ENCODE data around the gene PRKG2.

Gene PRKG2

DNA sequence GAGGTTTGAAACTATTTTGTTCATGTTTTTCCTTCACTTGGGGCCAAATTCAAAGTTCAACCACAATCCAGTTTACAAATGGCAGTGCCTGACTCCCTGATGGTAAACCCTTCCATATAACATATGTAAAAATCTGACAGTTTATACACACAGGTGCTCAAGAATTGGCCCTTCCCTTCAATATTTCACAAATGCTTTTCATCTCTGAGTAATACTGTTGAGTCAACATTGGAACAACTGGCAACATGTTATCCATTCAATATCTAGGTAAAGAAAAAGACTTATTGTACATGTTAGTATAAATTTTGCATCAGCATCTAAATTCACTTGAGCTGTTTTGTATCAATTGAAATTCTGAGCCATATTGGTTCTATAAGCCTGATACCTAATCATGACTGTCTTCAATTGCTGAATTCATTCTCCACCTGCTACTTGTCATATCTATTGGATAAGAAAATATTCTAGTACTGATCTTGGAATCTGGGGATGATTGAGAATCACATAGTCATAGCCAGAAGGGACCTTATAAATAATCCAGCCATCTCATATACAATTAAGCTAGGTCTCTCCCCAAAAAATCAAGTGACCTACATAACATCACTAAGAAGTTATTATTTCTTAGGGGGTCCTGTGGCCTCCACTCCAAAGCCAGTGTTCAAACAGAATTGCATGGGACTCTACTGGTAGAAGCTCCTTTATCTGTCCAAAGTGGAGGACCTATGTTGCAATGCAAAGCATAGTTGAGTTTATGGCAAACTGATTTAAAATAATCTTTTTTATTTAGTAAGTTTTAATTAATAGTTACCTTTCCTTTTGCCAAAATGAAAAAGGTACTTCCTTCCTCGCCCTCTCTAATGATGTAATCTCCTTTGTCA lies 61.9 kb downstream of the PRKG2 start:
- DNase-seq = no peak

DNA sequence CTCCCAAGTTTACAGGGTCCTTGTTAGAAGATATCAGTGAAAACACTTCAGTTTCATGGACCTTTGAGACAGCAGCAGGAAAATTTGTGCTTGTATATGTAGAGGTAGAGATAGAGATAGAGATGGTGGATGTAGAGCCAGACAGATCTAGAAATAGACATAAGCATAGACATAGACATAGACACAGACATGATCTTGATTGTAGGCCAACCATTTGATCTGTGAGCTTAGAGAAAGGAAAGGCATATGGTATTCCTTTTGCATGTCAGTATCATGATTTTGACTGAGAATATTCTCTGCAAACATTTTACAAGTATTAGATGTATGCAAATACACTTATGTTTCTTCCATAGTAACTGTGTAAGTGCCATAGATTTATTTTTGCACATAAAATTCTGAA lies 65.0 kb downstream of the PRKG2 start:
- no peak for DNase-seq

DNA sequence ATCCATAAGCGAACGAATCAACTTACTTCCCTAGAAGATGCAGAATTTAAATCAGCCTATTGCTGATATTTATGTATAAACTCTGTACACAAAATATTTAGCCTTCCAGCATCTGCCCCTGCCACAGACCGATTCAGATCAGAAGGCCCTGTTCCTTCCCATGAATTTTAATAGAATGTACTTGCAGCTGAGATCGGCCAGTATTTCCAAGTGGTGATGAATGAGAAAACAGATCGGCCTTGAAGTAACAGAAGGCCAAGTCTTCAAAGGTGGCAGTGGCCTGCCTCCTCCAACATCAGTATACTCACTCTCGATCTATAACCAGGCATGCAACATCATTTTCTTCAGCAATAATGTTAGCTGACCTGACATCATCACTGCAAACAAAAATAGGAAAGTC lies 66.4 kb downstream of the PRKG2 start:
- no peak for DNase-seq

DNA sequence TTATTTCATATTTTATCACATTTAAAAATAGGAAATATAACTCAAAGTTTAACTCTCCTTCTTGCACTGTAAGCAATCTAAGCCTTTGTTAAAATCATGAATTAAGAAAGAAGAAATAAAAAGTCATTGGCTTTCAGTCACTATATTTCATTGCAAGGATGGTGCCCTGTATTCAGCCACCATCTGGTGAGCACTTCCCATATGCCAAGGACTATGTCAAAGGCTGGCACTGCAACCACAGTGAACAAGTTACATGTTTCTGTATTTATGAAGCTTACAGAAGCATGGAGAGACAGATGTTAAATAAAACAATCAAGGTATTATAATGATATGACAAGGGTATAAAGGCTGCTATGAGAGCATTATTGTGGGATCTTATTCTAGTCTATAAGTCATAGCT lies 68.6 kb downstream of the PRKG2 start:
- no peak for DNase-seq

DNA sequence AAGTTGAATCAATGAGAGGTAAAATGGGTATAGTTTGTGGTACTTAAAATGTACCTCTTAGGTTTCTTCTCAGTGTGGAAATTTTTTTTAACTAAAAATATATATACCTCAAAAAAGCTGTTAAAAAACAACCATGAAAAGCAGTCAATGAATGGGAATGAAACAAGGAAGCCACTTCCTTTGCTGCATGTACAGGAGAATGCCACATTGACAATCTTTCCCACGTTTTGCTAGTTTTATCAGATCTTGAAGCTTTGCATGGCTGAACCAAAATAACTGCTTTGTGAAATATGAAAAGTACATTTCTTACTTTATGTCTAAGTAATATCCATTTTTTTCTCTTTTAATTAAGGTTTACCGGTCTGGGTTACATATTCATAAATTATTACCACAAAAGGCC lies 71.8 kb downstream of the PRKG2 start:
- no peak for DNase-seq

DNA sequence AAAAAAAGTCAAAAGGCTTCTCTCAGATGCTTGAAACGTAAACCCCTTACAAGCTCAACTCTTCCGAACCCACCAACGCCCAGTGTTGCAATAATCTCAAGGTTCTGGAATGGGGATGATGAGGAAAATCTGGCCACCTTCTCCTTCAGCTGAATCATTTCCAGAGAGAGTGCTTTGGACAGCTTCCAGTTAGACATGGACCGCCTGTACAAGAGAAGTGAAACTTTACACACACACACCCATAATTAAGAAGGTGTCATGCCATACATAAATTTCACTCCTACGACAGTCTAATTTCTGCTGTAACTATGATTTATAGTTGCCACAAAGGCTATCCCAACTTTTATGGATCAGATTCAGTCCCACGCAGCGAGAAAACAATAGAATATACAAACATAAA lies 72.3 kb downstream of the PRKG2 start:
- DNase-seq = no peak

DNA sequence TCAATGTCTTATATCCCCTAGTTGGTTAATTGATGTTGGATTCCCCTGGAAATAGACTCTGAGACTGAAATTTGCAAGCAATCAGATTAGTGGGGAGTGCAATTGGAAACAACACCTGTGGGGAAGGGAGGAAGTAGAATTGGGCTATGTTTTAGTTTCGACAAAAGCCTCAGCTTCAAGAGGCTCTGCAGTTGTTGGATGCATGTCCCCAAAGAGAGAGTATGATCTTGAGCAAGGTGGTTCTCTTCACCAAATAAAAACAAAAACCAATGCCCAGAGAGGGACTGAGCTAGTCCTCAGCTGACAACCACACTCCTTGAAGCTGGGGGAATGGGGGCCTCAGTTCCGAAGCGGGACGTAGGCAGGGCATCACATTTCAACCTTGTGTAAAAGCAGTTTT lies 77.1 kb downstream of the PRKG2 start:
- no peak for DNase-seq

DNA sequence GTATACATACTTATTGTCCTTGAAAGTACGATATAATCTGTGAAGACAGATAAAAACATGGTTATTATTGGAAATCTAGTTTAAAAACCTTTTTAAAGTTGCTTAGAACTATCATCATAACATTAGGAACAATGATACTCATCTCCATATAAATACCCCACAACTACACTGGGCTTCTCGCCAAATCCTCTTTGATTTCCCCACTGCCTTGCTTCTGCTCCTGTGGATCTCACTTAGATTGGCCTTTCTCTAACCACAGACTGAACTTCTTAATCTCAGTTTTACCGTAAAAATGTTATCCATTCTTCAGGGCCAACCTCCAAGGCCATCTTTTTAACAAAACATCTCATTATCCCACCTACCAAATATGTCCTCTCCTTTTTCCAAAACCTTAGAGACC lies 77.6 kb downstream of the PRKG2 start:
- DNase-seq = no peak

DNA sequence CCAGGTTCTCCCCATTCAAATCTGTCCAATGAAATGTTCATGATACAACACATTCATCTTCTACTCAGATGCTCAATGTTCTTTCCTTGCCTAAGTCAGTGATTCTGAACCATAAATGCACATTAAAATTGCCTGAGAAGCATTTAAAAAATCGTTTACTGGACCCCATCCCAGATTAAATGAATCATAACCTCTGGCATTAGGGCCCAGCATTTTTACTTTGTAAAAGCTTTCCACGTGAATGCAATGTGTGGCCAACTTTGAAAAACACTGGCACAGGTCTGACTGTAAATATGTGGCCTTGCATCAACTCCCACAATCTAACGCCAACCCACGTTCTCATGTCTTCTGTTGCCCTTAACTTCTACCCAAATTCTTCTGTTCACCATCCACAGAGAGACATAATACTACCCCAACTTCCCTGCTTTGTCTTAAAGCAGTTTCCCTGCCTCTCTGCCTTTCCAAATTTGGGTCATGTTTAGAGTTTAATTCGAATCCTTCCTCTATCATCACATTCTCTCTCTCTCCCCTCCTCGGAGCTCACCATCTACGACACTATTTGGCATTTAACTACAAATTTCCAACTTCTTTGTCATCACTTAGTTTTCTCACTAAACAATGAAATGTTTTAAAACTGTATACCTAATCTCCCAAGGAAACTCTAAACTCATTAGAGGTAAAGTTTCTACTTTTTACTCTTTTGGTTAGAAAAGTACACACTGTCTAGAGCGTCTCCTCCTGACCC lies 78.7 kb downstream of the PRKG2 start:
- no peak for DNase-seq

DNA sequence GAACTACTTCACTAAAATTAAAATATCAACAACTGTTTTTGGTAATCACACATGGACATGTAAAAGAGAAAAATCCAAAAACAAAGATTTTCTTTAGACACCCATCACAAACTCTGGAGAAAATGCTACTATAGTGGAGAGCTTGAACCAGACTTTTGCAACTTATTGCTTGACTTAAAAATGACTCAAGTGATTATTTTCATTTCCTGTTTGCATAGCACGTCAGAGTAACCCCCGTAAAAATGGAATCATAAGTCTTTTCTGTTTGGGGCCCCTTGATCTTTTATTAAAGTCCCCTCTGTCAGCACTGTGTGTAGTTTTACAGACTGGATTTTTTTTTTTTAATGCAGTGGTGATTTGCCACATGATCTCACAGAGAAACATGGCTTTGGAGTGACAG lies 79.5 kb downstream of the PRKG2 start:
- DNase-seq = no peak

DNA sequence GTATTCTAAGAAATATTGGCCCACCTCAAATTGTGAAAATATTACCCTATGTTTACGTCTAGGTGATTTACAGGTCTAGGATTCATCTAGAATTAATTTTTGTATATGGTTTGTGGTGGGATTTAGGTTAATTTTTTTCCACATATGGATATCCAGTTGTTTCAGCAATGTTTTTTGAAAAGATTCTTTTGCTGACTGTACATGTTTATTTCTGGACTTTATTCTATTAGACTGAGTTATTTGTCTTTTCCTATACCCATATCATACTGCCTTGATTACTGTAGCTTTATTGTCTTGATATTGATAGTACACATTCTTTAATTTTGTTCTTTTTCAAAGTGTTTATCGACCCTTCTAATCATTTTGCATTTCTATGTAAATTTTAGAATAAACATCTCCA lies 83.5 kb downstream of the PRKG2 start:
- DNase-seq = no peak

DNA sequence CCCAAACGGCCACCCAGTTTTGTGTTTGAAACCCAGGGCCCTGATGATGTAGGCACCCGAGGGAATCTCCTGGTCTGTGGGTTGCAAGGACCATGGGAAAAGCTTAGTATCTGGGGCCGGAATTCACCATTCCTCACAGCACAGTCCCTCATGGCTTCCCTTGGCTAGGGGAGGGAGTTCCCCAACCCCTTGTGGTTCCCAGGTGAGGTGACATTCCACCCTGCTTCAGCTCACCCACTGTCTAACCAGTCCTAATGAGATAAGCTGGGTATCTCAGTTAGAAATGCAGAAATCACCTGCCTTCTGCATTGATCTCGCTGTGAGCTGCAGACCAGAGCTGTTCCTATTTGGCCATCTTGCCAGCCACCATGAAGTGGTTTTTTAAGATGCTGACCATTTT lies 84.0 kb downstream of the PRKG2 start:
- no peak for DNase-seq

DNA sequence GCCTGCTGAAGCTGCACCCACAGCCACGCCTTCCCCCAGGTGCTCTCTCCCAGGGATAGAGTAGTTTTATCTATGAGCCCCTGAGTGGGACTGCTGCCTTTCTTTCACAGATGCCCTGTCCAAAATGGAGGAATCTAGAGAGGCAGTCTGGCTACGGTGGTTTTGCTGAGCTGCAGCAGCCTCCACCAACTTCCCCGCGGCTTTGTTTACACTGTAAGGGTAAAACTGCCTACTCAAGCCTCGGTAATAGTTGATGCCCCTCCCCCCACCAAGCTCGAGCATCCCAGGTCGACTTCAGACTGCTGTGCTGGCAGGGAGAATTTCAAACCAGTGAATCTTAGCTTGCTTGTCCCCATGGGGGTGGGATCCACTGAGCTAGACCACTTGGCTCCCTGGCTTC lies 84.5 kb downstream of the PRKG2 start:
- DNase-seq = no peak

DNA sequence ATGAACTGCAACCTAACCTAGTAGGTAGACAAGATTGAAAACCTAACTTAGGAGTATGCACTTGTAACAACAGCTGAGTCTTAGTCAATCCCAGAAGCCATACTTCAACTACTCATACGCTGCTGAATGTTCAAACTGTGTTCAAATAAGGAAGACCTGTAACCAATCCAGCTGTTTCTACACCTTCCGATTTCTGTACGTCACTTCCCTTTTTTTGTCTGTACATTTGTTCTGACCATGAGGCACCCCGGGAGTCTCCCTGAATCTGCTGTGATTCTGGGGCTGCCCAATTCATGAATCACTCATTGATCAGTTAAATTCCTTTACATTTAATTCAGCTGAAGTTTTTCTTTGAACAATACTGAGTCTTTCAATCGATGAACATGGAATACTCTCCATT lies 95.0 kb downstream of the PRKG2 start:
- DNase-seq = no peak

DNA sequence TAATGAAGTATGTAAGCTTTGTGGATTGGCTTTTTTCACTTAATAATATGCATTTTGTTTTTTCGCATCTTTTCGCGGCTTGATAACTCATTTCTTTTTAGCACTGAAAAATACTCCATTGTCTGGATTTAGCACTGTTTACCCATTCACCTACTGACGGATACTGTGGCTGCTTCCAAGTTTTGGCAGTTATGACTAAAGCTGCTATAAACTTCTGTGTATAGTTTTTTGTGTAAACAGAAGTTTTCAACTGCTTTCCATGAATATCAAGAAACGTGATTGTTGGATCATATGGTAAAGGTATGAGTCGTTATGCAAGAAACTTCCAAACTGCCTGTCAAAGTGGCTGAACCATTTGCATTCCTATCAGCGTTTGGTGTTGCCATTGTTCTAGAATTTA lies 96.9 kb downstream of the PRKG2 start:
- no peak for DNase-seq

DNA sequence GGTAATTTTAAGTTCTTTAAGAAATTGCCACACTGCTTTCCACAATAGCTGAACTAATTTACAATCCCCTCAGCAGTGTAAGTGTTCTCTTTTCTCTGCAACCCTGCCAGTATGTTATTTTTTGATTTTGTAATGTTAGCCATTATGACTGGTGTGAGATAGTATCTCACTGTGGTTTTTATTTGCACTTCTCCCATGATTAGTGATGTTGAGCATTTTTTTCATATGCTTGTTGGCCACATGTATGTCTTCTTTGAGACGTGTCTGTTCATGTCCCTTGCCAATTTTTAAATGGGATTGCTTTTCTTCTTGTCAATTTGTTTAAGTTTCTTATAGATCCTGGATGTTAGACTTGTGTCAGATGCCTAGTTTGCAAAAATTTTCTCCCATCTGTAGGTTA lies 98.5 kb downstream of the PRKG2 start:
- DNase-seq = no peak

DNA sequence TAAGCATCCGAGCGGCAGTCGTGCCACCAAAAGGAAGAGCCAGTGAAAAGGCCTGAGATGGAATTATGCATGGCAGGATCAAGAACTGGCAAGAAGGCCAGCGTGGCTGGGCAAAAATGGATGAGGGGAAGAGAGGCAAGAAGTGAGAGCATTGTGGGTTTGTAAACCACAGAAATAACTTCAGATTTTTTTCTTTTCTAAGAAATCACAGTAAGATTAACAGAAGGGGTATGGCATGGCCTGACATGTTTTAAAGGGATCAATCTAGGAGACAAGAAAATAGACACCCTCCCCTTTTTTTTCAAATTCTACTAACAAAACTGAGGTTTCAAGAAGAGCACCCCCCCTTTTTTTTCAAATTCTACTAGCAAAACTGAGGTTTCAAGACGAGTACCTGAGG lies 102.0 kb downstream of the PRKG2 start:
- DNase-seq = no peak

DNA sequence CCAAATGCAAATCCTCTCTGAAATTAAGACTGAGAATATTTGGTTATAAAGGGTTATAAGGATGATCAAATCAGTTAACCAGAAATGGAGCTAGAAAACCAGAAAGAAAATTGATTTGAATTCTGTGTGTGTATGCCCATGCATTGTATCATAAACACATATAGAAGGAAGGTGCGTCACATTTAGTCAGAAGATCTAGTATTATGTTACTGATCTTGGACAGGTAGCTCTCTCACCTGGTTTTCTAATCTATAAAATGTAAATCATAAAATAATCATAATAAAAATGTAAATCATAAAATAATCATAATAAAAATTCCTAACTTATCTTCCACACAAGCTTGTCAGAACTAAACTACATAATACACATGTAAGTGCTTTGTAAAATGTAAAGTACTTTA lies 105.7 kb downstream of the PRKG2 start:
- no peak for DNase-seq

DNA sequence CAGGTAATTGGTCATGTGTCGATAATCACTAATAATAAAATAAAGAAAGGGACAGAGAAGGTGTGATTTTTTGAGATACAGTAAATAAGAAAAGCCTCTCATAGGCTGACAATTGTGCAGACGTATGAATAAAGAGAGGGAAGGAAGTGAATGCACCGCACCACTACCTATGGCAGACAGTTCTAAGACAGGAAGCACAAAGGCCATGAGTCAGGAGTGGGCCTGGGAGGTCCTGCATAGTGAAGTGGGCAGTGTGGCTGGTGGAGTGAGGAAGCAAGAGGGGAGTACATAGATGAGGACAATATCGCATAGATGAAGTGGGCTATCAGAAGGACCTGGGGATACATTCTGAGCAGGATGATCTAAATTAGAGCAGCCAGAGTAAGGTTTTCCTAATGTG lies 108.9 kb downstream of the PRKG2 start:
- no peak for DNase-seq

DNA sequence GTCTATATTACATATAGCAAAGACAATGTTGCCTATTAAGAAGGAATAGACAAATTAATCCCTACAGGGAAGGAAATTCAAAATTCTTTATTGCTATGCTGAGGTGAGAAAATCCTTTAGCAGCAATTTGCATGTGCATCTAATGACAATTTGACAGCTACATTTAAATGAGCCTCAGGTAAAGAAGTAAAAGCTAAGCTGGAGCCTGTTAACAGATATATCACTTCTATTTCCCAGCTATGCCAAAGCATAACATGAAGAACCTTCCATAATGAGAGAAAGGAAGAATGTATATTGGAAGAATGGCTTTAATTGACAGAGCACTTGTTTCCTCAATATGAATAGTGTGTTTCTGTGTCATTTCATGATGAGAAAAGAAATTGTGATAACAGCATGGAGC lies 112.9 kb downstream of the PRKG2 start:
- no peak for DNase-seq

DNA sequence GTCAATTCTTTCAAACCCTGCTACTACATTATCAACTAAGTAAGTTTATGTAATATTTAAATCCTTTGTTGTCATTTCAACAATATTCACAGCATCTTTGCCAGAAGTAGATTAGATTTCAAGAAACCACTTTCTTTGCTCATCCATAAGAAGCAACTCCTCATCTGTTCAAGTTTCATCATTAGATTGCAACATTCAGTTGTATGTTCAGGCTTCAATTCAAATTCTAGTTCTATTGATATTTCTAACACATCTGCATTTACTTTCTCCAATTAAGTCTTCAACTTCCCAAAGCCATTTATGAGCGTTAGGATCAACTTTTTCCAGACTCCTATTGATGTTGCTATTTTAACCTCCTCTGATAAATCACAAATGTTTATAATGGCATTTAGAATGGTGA lies 118.5 kb downstream of the PRKG2 start:
- no peak for DNase-seq

DNA sequence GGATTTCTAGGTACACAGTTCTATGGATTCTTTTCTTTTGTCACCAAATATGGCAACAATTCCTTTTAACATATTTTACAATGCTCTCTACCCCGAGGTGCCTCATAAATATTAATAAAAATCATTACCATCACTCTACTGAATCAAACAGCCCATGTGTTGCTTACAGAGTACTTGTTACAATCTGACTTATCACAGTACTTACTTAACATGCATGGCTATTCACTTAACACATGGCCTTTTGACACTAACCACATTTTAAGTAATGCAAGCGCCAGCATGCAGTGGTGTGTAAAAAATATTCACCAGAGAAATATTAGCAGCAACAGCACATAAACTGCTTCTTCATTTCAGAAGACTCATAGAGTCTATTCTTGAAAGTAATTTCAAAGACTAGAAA lies 119.6 kb downstream of the PRKG2 start:
- no peak for DNase-seq

DNA sequence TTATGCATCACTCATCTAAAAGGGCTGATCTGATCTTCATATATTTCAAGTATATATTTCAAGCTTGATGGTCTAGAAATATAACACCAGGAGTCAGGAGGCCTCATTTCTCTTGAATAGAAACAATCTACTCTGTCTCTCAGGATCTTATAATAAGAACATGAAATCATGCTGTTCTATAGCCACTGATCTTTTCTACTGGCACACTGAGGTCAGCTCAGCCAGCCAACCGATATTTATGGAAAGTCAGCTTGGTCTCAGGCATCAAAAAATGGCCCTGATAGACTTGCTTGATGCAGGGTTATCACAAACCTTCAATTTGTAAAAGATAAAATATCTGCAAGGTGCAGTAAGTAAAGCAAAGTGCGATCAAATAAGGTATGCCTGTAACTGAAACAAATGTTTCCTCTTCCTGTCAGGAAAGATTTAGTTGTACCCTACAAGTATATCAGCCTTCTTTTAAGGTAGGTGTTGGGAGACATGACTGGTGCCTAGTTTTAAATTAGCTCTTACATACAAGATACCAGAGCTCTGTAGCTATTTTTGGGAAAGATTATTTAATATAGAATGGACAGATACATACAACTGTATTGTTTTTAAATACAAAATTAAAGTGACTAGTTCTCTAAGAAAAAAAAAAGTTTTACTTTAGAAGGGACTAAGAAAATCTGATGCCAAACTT lies 121.2 kb downstream of the PRKG2 start:
- no peak for DNase-seq

DNA sequence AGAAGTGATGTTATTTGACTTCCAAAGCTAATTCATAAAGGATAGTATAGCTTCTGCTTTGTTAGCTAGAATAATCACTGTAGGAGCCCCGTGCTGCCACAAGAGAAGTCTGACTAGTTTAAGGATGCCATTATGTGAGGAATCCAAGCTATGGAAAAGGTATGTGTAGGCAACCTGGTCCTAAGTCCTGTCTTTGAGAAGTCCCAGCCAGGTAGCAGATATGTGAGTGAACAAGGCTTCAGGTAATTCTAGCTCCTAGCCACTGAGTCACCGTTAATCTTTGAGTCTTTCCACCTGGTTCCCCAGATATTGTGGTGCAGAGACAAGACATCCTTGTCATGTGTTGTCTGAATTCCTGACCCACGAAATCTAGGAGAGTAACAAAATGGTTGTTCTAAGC lies 129.0 kb downstream of the PRKG2 start:
- no peak for DNase-seq

All from hematopoietic multipotent progenitor cell treated with erythropoietin and hydrocortisone succinate and interleukin-3 and kit ligand, for 8 days (in vitro differentiated cells).